GM12878 (cell line): Measurements from ENCODE around the gene TAS2R16. TPM values are rescaled to one million over a fixed set of nuclear protein-coding genes. Genes with fewer than 3 reads are reported as not detected.

Experiments used
- ATAC-seq: fragments of 200-7000 bp; cut with Tn5 transposase; 3 replicates; pipeline ENCODE4 v1.9.1; 2020; ENCODE audit warnings: mild to moderate bottlenecking, moderate library complexity
- BruUV-seq: library from RNA; stranded (reverse); fragments of 400-500 nt; replicated peaks from 2 replicates; lab custom pipeline; 2021; lab: Mats Ljungman, UMichigan
- CTCF ChIA-PET: fragments of 300-600 bp; sonication (Branson Sonifier 250); formaldehyde crosslinking; extraction: SDS; loops from one replicate; lab custom pipeline; 2021; ENCODE audit warnings: inconsistent platforms; lab: Yijun Ruan, JAX
- POLR2A ChIA-PET: fragments of 350-600 bp; formaldehyde crosslinking; extraction: SDS; loops from one replicate; lab custom pipeline; 2021; ENCODE audit warnings: inconsistent platforms; lab: Charles Lee
- RAD21 ChIA-PET: fragments of 300-600 bp; sonication (Branson Sonifier 250); formaldehyde crosslinking; loops from one replicate; lab custom pipeline; 2023; ENCODE audit warnings: antibody characterized with exemption; ENCODE audit not compliant: unreplicated experiment; lab: Charles Lee
- SMC1A ChIA-PET: fragments of 300-600 bp; sonication (Branson Sonifier 250); formaldehyde crosslinking; loops from one replicate; lab custom pipeline; 2023; ENCODE audit not compliant: unreplicated experiment, uncharacterized antibody; lab: Charles Lee
- DNase-seq: peaks from one replicate; pipeline ENCODE4 v3.0.0-alpha.2; 2011; ENCODE audit warnings: low read depth, low spot score
- FAIRE-seq: peaks from 3 replicates; lab custom pipeline; 2011; peaks lifted over from hg19 to GRCh38; lab: Jason Lieb, UNC
- H2AFZ ChIP-seq: 2 replicates; pipeline ENCODE4 v1.6.0; 2011; ENCODE audit warnings: low read depth, low read length, control low read depth; ENCODE audit not compliant: control insufficient read depth
- H3K27ac ChIP-seq: 2 replicates; pipeline ENCODE4 v1.5.1; 2011; ENCODE audit warnings: control low read depth; ENCODE audit not compliant: control insufficient read depth, insufficient read depth
- H3K27me3 ChIP-seq, 2 experiments: replicated peaks in 1 of 2; 2 replicates each; pipeline versions ENCODE4 v1.6.0 to v1.6.1; 2011; ENCODE audit warnings: low read length in 1 of 2; ENCODE audit not compliant: control insufficient read depth in 2 of 2, insufficient read depth in 2 of 2
- H3K36me3 ChIP-seq, 2 experiments: 2 replicates each; pipeline ENCODE4 v1.5.1; 2011; ENCODE audit warnings: low read length in 1 of 2; ENCODE audit not compliant: control insufficient read depth in 2 of 2, insufficient read depth in 2 of 2
- H3K4me1 ChIP-seq: 2 replicates; pipeline ENCODE4 v1.6.1; 2011; ENCODE audit warnings: mild to moderate bottlenecking, low read length, moderate library complexity, mixed read lengths; ENCODE audit not compliant: control insufficient read depth, insufficient read depth
- H3K4me2 ChIP-seq: 2 replicates; pipeline ENCODE4 v1.6.0; 2011; ENCODE audit warnings: control low read depth; ENCODE audit not compliant: control insufficient read depth, insufficient read depth
- H3K4me3 ChIP-seq: fragments of 200-600 bp; sonication (generic); 2 replicates; pipeline ENCODE4 v1.5.1; 2016
- H3K79me2 ChIP-seq: 2 replicates; pipeline ENCODE4 v1.6.0; 2011; ENCODE audit warnings: low read length; ENCODE audit not compliant: control insufficient read depth, insufficient read depth
- H3K9ac ChIP-seq: 2 replicates; pipeline ENCODE4 v1.8.0; 2011; ENCODE audit warnings: low read length, control low read depth, mixed read lengths; ENCODE audit not compliant: control insufficient read depth, insufficient read depth
- H3K9me3 ChIP-seq: replicated peaks from 3 replicates; pipeline ENCODE4 v1.5.1; 2011; ENCODE audit warnings: mild to moderate bottlenecking, low read length; ENCODE audit not compliant: control insufficient read depth, insufficient read depth
- H4K20me1 ChIP-seq: 2 replicates; pipeline ENCODE4 v1.6.0; 2011; ENCODE audit not compliant: control insufficient read depth, insufficient read depth
- CBFB ChIP-seq: IDR thresholded peaks from 2 replicates; pipeline ENCODE4 v1.6.1; 2016; ENCODE audit warnings: antibody characterized with exemption, low read depth
- GATAD2B ChIP-seq: fragments of 450-650 bp; conservative IDR thresholded peaks from 2 replicates; pipeline ENCODE4 v1.6.1; 2017; ENCODE audit warnings: low read depth, mild to moderate bottlenecking, moderate library complexity
- USF2 ChIP-seq: IDR thresholded peaks from 2 replicates; pipeline ENCODE4 v1.6.1; 2011; ENCODE audit warnings: low read depth, low read length, improper control_type of control experiment, borderline replicate concordance
- ZNF207 ChIP-seq: fragments of 450-650 bp; IDR thresholded peaks from 2 replicates; pipeline ENCODE4 v1.6.1; 2014; ENCODE audit warnings: antibody characterized with exemption, mild to moderate bottlenecking, borderline replicate concordance
- ZNF384 ChIP-seq: IDR thresholded peaks from 2 replicates; pipeline ENCODE4 v1.6.1; 2012; ENCODE audit warnings: low read depth, mild to moderate bottlenecking, low read length, improper control_type of control experiment, borderline replicate concordance
- whole genome bisulfite sequencing: methylation state at CpG from one replicate; pipeline ENCODE4 v1.1.6; 2016; ENCODE audit warnings: low lambda C conversion rate; ENCODE audit not compliant: insufficient replicate concordance, insufficient coverage; ENCODE audit errors: missing lambda C conversion rate; 5-methylcytosine and 5-hydroxymethylcytosine counted together
- in situ Hi-C: fragments of 300-500 bp; cut with MboI; formaldehyde crosslinking; loops from 9 replicates; pipeline ENCODE4 v1.14.3; 2018; ENCODE audit warnings: mixed read lengths
- intact Hi-C: fragments of 100-400 bp; cut with micrococcal nuclease; formaldehyde crosslinking; loops from one replicate; pipeline ENCODE4 v1.14.2; 2022; ENCODE audit not compliant: unreplicated experiment
- polyA plus RNA-seq, 11 experiments: library from polyadenylated mRNA; depleted of rRNA in 4 of 11; unstranded in 6 of 11; stranded (reverse) in 5 of 11; fragments of >200 nt; fragmentation: Nextera tagmentation in 4 of 11; fragmentation: Illumina TruSeq in 1 of 11; extraction: Ambion mirVana in 4 of 11; extraction: Trizol in 1 of 11; gene quantifications; 1 replicate in 1 of 11; 2 replicates in 10 of 11; pipeline versions ENCODE4 v1.2.1 to v1.2.3, GENCODE V29; 2011 to 2016; ENCODE audit warnings: inconsistent platforms in 2 of 11, missing spikeins in 2 of 11, low read depth in 1 of 11
- total RNA-seq, 4 experiments: library from RNA; depleted of rRNA in 3 of 4; stranded (reverse); fragments of >200 nt in 3 of 4; fragmentation: Illumina TruSeq in 1 of 4; extraction: Trizol in 1 of 4; gene quantifications; 2 replicates each; pipeline versions ENCODE4 v1.2.1 to v1.2.3, GENCODE V29; 2013 to 2021
- TF ChIP-seq, protein P1 (sequence below): fragments of 450-650 bp; IDR thresholded peaks from 2 replicates; pipeline ENCODE4 v1.6.1; 2016; ENCODE audit warnings: mild to moderate bottlenecking
- TF ChIP-seq, protein P2 (sequence below): fragments of 450-650 bp; IDR thresholded peaks from 2 replicates; pipeline ENCODE4 v1.6.1; 2016; ENCODE audit warnings: mild to moderate bottlenecking, moderate library complexity, borderline replicate concordance

The TAS2R16 gene
- total and polyA plus RNA-seq, 10 of the 15 experiments (the other 5 are each of a cell fraction or from before 2014, with no cell fraction given), result not detected

- no peak overlapping the region for H3K4me2 ChIP-seq
- H3K79me2 ChIP-seq, result no peaks in the 10 kb centered on the region
- in situ Hi-C loops, result no loop called here
- ATAC-seq, result no peak
- no peak overlapping the region for H2AFZ ChIP-seq
- no peaks in the 10 kb centered on the region for H3K27me3 ChIP-seq
- no TSS peak for BruUV-seq
- no peaks in the 10 kb centered on the region for H3K9me3 ChIP-seq
- 0% methylated on average over 1 of the region's 1 CpG for WGBS
- no peak overlapping the region for H3K4me3 ChIP-seq
- H4K20me1 ChIP-seq, result no peaks in the 10 kb centered on the region
- ChIA-PET SMC1A (interaction anchor here (1.8 kb wide), 1 partner anchor 14 kb away, joined by 3 read pairs; no protein-coding TSS in a partner anchor), POLR2A (no interaction called here), CTCF (no interaction called here), RAD21 (no interaction called here)
- intact Hi-C loops, result no loop called here
- TF ChIP-seq, protein P1, sequence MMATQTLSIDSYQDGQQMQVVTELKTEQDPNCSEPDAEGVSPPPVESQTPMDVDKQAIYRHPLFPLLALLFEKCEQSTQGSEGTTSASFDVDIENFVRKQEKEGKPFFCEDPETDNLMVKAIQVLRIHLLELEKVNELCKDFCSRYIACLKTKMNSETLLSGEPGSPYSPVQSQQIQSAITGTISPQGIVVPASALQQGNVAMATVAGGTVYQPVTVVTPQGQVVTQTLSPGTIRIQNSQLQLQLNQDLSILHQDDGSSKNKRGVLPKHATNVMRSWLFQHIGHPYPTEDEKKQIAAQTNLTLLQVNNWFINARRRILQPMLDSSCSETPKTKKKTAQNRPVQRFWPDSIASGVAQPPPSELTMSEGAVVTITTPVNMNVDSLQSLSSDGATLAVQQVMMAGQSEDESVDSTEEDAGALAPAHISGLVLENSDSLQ, result no peak
- no peak for TF ChIP-seq USF2
- no peak for TF ChIP-seq ZNF384
- no peak for TF ChIP-seq ZNF207
- no peak for TF ChIP-seq GATAD2B
- no peaks in the 10 kb centered on the region for H3K36me3 ChIP-seq
- no peak for DNase-seq
- no peak overlapping the region for H3K27ac ChIP-seq
- FAIRE-seq, result no peak
- no peaks in the 10 kb centered on the region for H3K4me1 ChIP-seq
- no peak overlapping the region for H3K9ac ChIP-seq
Observed at GRCh38 chr7:123022576-123022975, 27.1 kb upstream of the TAS2R16 start.

DNA sequence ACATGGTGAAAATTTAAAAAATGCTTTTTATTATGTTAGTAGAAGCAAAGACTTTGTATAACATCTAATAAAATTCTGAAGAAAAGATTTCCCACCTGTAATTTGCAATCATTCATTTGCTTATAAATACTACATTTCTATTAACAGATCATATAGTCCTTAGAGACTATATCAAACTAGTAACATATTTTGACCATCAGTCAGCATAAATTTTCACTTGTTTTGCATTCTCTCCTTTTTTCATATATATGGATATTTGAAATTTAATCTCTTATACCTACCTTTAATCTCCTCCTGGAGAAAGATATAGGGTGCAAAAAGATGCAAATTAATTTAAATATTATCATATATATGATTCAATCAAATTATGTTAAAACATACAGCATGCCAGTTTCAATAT, 16.9 kb upstream of the TAS2R16 start:
- ChIA-PET SMC1A (no interaction called here), POLR2A (no interaction called here), RAD21 (no interaction called here), CTCF (interaction anchor here (0.6 kb wide), 1 partner anchor 806 kb away, joined by 5 read pairs; no protein-coding TSS in a partner anchor)
- Histone ChIP-seq H3K79me2 (no peaks in the 10 kb centered on the region), H4K20me1 (no peaks in the 10 kb centered on the region), H3K27ac (no peak overlapping the region), H3K9me3 (no peaks in the 10 kb centered on the region), H3K36me3 (no peaks in the 10 kb centered on the region), H3K4me2 (no peak overlapping the region), H3K4me1 (no peaks in the 10 kb centered on the region), H2AFZ (no peak overlapping the region), H3K9ac (no peak overlapping the region), H3K27me3 (no peaks in the 10 kb centered on the region), H3K4me3 (no peak overlapping the region)
- FAIRE-seq, result no peak
- no TSS peak for BruUV-seq
- DNase-seq, result no peak
- ATAC-seq, result no peak
- in situ Hi-C loops (no loop called here), intact Hi-C loops (no loop called here)
- TF ChIP-seq CBFB, result no peak
- TF ChIP-seq, protein P2, sequence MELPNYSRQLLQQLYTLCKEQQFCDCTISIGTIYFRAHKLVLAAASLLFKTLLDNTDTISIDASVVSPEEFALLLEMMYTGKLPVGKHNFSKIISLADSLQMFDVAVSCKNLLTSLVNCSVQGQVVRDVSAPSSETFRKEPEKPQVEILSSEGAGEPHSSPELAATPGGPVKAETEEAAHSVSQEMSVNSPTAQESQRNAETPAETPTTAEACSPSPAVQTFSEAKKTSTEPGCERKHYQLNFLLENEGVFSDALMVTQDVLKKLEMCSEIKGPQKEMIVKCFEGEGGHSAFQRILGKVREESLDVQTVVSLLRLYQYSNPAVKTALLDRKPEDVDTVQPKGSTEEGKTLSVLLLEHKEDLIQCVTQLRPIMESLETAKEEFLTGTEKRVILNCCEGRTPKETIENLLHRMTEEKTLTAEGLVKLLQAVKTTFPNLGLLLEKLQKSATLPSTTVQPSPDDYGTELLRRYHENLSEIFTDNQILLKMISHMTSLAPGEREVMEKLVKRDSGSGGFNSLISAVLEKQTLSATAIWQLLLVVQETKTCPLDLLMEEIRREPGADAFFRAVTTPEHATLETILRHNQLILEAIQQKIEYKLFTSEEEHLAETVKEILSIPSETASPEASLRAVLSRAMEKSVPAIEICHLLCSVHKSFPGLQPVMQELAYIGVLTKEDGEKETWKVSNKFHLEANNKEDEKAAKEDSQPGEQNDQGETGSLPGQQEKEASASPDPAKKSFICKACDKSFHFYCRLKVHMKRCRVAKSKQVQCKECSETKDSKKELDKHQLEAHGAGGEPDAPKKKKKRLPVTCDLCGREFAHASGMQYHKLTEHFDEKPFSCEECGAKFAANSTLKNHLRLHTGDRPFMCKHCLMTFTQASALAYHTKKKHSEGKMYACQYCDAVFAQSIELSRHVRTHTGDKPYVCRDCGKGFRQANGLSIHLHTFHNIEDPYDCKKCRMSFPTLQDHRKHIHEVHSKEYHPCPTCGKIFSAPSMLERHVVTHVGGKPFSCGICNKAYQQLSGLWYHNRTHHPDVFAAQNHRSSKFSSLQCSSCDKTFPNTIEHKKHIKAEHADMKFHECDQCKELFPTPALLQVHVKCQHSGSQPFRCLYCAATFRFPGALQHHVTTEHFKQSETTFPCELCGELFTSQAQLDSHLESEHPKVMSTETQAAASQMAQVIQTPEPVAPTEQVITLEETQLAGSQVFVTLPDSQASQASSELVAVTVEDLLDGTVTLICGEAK, result no peak
